ENCODE data around the gene MAP3K6.
"Not testable (repeated sequence)": the region's sequence is repeated elsewhere in the genome, so short reads cannot be mapped to it uniquely, and the experiment has no call there.

DNA sequence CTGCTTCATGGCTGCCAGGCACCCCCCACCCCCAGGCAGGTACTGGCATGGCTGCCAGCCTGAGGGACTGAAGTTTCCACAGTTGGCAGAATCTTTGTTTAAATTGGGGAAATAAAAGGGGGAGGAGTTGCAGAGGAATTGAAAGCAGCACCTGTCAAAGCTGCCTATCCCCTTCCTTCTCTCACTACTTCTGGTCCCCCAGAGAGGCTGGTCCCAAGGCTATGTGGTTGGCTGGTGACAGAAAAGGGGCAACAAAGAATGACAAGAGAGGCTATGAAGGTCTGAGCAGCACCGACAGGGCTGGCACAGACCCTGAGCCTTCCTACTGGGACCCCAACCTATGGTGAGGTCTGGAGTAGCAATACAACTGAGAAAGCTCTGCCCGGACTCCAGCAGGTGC, 40.0 kb upstream of the MAP3K6 start:
- not testable (repeated sequence) for TF ChIP-seq ESRRA (IDR thresholded peaks at IDR 0.05; ENCODE audit: borderline replicate concordance, low read length); CTCF (IDR thresholded peaks at IDR 0.05); POLR2A (IDR thresholded peaks at IDR 0.05; ENCODE audit: low read length); EP300 (IDR thresholded peaks at IDR 0.05); SREBF2 (IDR thresholded peaks at IDR 0.05); FOSL2 (IDR thresholded peaks at IDR 0.05); FOSL2 (CRISPR knock-in tag; IDR thresholded peaks at IDR 0.05); BHLHE40 (IDR thresholded peaks at IDR 0.05; ENCODE audit: low read depth, low read length); CHD4 (IDR thresholded peaks at IDR 0.05; ENCODE audit: borderline replicate concordance); NR3C1 (IDR thresholded peaks at IDR 0.05); PHF8 (IDR thresholded peaks at IDR 0.05; ENCODE audit: borderline replicate concordance, low read depth); CBX8 (IDR thresholded peaks at IDR 0.05); ELK1 (IDR thresholded peaks at IDR 0.05; ENCODE audit: low read depth, low read length)
- TF ChIP-seq, protein P1, sequence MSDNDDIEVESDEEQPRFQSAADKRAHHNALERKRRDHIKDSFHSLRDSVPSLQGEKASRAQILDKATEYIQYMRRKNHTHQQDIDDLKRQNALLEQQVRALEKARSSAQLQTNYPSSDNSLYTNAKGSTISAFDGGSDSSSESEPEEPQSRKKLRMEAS (IDR thresholded peaks at IDR 0.05): not testable (repeated sequence)
